GM12891 (cell line): ENCODE measurements around the gene CCDC43.
A peak's percentile ranks its signal among the peaks of the same experiment; 100 is the strongest.

Source experiments
- DNase-seq: peaks from one replicate; pipeline ENCODE4 v3.0.0; 2011; ENCODE audit warnings: low spot score; ENCODE audit not compliant: insufficient read length
- FAIRE-seq: peaks from 2 replicates; lab custom pipeline; 2011; peaks lifted over from hg19 to GRCh38; lab: Jason Lieb, UNC
- PAX5 ChIP-seq: IDR thresholded peaks from 2 replicates; pipeline ENCODE4 v1.6.1; 2011; ENCODE audit warnings: low read length, moderate library complexity, mild to moderate bottlenecking; ENCODE audit not compliant: insufficient read depth, severe bottlenecking
- POLR2A ChIP-seq: IDR thresholded peaks from 2 replicates; pipeline ENCODE4 v1.6.1; 2011; ENCODE audit warnings: low read depth, low read length, control low read depth
- POLR2AphosphoS5 ChIP-seq: IDR thresholded peaks from 2 replicates; pipeline ENCODE4 v1.6.1; 2011; ENCODE audit warnings: low read depth, low read length, control low read depth
- POU2F2 ChIP-seq: IDR thresholded peaks from 2 replicates; pipeline ENCODE4 v1.6.1; 2011; ENCODE audit warnings: low read depth, mild to moderate bottlenecking, control low read depth, low read length, moderate library complexity
- SPI1 ChIP-seq: IDR thresholded peaks from 2 replicates; pipeline ENCODE4 v1.6.1; 2011; ENCODE audit warnings: low read depth, low read length, control low read depth
- TAF1 ChIP-seq: IDR thresholded peaks from 2 replicates; pipeline ENCODE4 v1.6.1; 2011; ENCODE audit warnings: low read depth, low read length, control low read depth

The CCDC43 gene

DNA sequence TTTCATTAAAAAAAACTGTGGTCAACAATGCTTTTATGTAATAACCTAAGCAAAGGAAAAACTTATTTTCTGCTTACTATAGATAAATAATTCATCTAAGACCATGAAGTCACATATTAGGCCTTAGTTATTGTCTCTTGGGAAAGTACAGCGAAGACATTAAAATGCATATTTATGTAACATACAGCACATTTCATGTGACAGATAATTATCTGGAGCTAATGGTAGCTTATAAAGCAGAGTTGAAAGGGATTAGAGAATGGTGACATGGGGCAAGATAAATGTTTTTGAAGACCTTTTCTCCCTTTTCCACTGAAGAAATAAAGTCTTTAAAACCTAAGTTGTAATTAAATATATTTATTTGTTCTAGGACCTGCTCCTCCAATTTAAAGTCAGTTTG lies 23.6 kb downstream of the CCDC43 start:
- no peak for DNase-seq
- no peak for FAIRE-seq
- no peak for TF ChIP-seq TAF1
- no peak for TF ChIP-seq POLR2AphosphoS5
- no peak for TF ChIP-seq POU2F2
- no peak for TF ChIP-seq PAX5
- TF ChIP-seq SPI1 = no peak
- TF ChIP-seq POLR2A = no peak

DNA sequence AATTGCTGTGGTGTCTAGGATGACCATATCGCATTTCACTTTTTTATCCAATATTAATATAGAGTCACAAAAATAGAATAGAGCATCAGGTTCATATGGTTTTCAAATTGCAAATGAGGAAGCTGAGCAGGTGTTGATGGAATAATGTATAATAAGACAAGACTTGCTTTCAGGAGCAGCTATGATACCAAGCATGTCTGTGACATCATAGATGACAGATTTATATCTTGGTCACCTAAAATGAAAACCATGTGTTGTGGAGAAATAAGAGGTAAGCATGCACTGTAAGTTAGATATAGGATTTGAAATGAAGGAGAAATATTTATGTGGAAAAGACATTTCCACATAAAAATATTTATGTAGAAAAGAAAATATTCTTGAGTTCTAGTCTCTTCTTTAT lies 24.7 kb downstream of the CCDC43 start:
- FAIRE-seq = no peak

DNA sequence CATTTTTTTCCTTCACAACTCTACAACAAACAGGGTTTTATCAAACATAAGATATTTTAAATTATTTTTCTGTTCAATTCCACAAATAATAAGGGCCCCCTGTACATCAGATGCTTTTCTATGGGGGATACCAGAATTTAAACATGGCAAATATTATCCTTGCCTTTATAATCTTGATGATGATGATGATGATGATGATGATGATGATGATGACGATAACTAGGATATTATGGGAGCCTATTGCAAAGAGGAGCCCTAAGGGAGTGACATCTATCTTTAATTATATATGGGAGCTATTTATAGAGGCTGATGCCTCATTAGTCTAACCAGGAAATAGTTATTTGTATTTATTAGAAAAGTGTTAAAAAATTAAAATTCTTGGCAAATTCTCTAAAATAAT lies 26.5 kb downstream of the CCDC43 start:
- DNase-seq (no peak), FAIRE-seq (no peak)
- no peak for TF ChIP-seq TAF1
- no peak for TF ChIP-seq POLR2A
- no peak for TF ChIP-seq POU2F2
- TF ChIP-seq POLR2AphosphoS5 = no peak
- TF ChIP-seq SPI1 = no peak
- no peak for TF ChIP-seq PAX5

More for the DNA sequence above, 24.7 kb downstream of the CCDC43 start:
- no peak for TF ChIP-seq TAF1
- TF ChIP-seq PAX5 = no peak
- no peak for TF ChIP-seq POLR2A
- TF ChIP-seq POU2F2 = no peak
- no peak for TF ChIP-seq SPI1
- no peak for TF ChIP-seq POLR2AphosphoS5
- DNase-seq = no peak

DNA sequence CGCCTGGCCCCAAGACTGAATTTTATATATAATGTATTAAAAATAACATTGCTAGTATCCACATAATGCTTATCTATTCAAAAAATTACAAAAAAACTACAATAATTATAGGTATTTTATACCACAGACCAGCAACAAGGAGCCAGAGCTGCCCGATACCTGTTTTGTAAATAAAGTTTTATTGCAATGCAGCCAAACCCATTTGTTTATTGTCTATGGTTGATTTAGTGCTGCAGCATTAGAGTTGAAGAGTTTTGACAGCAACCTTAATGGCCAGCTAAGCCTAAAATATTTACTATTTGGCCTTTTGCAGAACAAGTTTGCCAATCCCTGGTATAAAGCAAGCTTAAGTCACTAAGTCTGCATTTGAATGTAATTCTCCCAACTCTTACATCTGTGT lies 27.7 kb downstream of the CCDC43 start:
- TF ChIP-seq SPI1 (no peak), TAF1 (no peak), POLR2A (no peak), PAX5 (no peak), POLR2AphosphoS5 (no peak), POU2F2 (no peak)
- no peak for FAIRE-seq
- DNase-seq = no peak

DNA sequence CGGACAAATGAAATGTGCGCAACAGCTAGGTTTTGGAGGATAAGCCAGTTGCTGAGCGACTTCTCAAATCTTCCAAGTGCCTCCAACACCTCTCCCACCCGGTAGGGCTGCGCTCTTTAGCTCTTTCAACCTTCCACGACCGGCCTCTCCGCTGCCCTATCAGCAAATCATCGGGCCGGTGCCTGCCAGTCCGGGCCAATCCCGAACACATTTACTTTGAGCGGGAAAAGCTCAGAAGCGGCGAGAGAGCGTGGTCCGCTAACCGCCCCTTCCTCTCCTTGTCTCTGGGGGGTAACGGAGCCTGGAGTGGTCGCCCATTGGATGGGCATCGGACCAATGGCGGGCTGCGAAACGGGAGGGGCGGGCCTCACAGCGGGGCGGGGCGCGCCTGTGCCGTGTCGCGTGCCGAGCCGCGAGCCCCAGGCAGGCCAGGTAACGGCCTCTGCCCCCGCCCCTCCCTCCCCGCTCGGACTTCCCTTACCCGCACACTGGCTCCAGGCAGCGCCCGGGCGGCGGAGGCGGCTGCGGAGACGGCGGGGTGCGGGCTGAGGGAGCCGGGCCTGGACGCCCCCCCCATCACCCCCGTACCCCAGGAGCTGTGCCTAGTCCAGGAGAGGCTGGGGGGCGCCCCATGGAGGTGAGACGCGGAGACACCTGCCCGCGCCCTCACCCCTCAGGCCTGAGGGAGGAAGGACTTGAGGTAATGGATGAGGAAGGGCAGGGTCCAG lies 33.4 kb downstream of the CCDC43 start, which contains the start of gene MEIOC:
Gene MEIOC (plus strand): TSS at position 486 of the 728 bp plus-strand sequence. CDS start 146 bp downstream, at position 632.
- FAIRE-seq = no peak
- TF ChIP-seq TAF1 (no peak), SPI1 (no peak), POLR2AphosphoS5 (no peak), POLR2A (no peak), POU2F2 (no peak), PAX5 (no peak)
- DNase-seq = peak; percentile 7

DNA sequence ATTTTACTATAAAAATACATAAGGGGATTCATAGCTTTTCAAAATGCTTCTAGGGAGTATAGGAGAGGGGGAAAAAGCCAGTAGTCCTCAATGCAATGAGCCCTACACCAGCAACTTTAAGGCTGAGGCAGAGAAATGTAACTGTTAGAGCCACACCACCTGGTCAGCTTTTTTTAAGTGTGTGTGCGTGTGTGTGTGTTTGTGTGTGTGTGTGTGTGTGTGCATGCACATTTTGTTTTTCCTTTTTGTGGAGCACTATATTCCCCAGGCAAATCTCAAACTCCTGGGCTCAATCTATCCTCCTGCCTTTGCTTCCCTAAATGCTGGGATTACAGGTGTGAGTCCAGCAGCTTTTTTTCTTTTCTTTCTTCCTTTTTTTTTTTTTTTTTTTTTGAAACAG lies 35.6 kb downstream of the CCDC43 start:
- DNase-seq = no peak
- FAIRE-seq = no peak
- TF ChIP-seq SPI1 (no peak), POU2F2 (no peak), PAX5 (no peak), POLR2AphosphoS5 (no peak), POLR2A (no peak), TAF1 (no peak)

DNA sequence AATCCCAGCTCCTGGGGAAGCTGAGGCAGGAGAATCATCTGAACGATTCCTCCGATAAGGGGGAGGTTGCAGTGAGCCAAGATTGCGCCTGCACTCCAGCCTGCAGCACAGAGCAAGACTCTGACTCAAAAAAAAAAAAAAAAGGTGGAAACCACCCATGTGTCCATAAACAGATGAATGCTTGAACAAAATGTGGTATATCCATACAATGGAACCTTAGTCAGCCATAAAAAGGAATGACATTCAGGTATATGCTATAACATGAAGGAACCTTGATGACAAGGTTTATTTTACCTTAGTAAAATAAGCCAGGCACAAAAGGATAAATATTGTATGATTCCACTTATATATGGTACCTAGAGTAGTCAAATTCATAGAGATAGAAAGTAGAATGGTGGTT lies 36.2 kb downstream of the CCDC43 start:
- FAIRE-seq (no peak), DNase-seq (no peak)
- TF ChIP-seq SPI1 (no peak), PAX5 (no peak), POU2F2 (no peak), POLR2A (no peak), TAF1 (no peak), POLR2AphosphoS5 (no peak)

DNA sequence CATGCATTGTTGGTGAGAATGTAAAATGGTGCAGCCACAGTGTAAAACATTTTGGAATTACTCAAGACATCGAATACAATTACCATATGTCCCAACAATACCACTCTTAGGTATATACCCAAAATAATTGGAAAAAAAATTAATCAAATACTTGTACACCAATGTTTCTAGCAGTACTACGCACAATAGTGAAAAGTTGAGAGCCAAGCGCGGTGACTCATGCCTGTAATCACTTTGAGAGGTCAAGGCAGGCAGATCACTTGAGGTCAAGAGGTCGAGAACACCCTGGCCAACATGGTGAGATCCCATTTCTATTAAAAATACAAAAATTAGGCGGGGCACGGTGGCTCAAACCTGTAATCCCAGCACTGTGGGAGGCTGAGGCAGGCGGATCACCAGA lies 36.8 kb downstream of the CCDC43 start:
- DNase-seq (no peak), FAIRE-seq (no peak)
- TF ChIP-seq POLR2AphosphoS5 (no peak), POLR2A (no peak), TAF1 (no peak), POU2F2 (no peak)

DNA sequence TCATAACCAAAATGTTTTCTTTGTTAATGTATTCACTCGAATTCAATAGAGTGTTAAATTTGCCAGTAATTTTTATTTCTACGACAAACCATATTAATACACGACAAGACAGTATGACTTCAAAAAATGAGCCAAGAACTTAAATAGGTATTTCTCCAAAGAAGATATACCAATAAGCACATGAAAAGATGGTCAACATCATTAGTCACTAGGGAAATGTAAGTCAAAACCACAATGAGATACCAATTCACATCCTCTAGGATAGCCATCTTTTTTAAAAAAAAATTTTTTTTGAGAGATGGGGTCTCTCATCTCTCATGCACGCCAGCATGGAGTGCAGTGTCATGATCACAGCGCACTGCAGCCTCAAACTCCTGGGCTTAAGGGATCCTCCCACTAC lies 38.3 kb downstream of the CCDC43 start:
- DNase-seq (no peak), FAIRE-seq (no peak)
- TF ChIP-seq POLR2AphosphoS5 = no peak
- no peak for TF ChIP-seq TAF1
- no peak for TF ChIP-seq POU2F2
- TF ChIP-seq POLR2A = no peak
- TF ChIP-seq SPI1 = no peak
- no peak for TF ChIP-seq PAX5

DNA sequence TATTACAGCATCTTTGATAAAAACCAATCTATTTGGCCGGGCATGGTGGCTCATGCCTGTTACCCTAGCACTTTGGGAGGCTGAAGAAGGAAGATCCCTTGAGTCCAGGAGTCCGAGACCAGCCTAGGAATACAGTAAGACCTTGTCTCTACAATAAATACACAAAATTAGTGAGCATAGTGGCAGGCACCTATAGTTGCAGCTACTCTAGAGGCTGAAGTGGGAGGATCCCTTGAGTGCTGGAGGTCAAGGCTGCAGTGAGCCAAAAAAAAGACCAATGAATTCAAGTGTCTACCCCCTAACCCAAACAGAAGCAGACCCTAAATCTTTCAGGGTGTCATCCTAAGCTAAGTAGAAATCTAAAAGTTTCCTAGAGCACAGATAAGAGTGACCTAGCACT lies 40.6 kb downstream of the CCDC43 start:
- TF ChIP-seq POLR2AphosphoS5 (no peak), POU2F2 (no peak), POLR2A (no peak)
- DNase-seq (no peak), FAIRE-seq (no peak)
